Gastrocnemius medialis (tissue), 4 donors: ENCODE results near the gene MRPL48. TPM values are rescaled to one million over a fixed set of nuclear protein-coding genes. Genes with fewer than 3 reads are reported as not detected.

Experiments used
- ATAC-seq, 2 donors: fragments of 150-250 bp; one replicate each; pipeline ENCODE4 v1.9.1; 2016
- DNase-seq, 2 donors: peaks; one replicate each; pipeline ENCODE4 v3.0.0-alpha.2; 2019
- H3K27ac ChIP-seq, 4 donors: fragments of 200-600 bp; sonication (generic); 1 replicate in 1 of 4; 2 replicates in 3 of 4; pipeline ENCODE4 v1.5.1; 2016 to 2018; ENCODE audit warnings: mild to moderate bottlenecking in 2 of 4, moderate library complexity in 1 of 4
- H3K27me3 ChIP-seq, 3 donors: fragments of 200-600 bp; sonication (generic) in 2 of 3; 1 replicate in 1 of 3; 2 replicates in 2 of 3; pipeline versions ENCODE4 v1.5.1 to v1.6.0; 2016 to 2019; ENCODE audit warnings: mild to moderate bottlenecking in 1 of 3, moderate library complexity in 1 of 3
- H3K36me3 ChIP-seq, 2 donors: fragments of 200-600 bp; sonication (generic) in 1 of 2; one replicate each; pipeline ENCODE4 v1.5.1; 2017 to 2018
- H3K4me1 ChIP-seq, 2 donors: fragments of 200-600 bp; sonication (generic) in 1 of 2; one replicate each; pipeline ENCODE4 v1.5.1; 2016 to 2017; ENCODE audit warnings: mild to moderate bottlenecking in 2 of 2
- H3K4me3 ChIP-seq, 4 donors: fragments of 200-600 bp; sonication (generic) in 3 of 4; 1 replicate in 1 of 4; 2 replicates in 3 of 4; pipeline ENCODE4 v1.5.1; 2016 to 2019; ENCODE audit warnings: mild to moderate bottlenecking in 2 of 4
- H3K9me3 ChIP-seq, 3 donors: fragments of 200-600 bp; sonication (generic) in 2 of 3; 1 replicate in 1 of 3; 2 replicates in 2 of 3; pipeline ENCODE4 v1.5.1; 2016 to 2019
- CTCF ChIP-seq, 5 experiments: fragments of 450-650 bp in 3 of 5; fragments of 200-600 bp in 2 of 5; sonication (generic) in 2 of 5; IDR thresholded peaks in 4 of 5; conservative IDR thresholded peaks in 1 of 5; 1 replicate in 4 of 5; 2 replicates in 1 of 5; pipeline ENCODE4 v1.5.1; 2016 to 2019; ENCODE audit warnings: antibody characterized with exemption in 5 of 5, mild to moderate bottlenecking in 3 of 5, moderate library complexity in 3 of 5
- POLR2A ChIP-seq, 2 donors: fragments of 450-650 bp; IDR thresholded peaks; one replicate each; pipeline ENCODE4 v1.6.1; 2017; ENCODE audit warnings: antibody characterized with exemption in 2 of 2, mild to moderate bottlenecking in 2 of 2, moderate library complexity in 2 of 2
- in situ Hi-C, 4 donors: fragments of 200-750 bp; cut with MboI; loops; one replicate each; pipeline versions ENCODE4 v1.15.0 to v1.8.0; 2017; ENCODE audit warnings: low sequenced_read_pairs in 4 of 4
- intact Hi-C: fragments of 100-400 bp; cut with DNase I; formaldehyde crosslinking; loops from one replicate; pipeline ENCODE4 v1.15.1; 2023; ENCODE audit warnings: low total_unique reads
- total RNA-seq, 4 donors: library from RNA; depleted of rRNA; stranded (reverse); fragments of >200 nt; gene quantifications; one replicate each; pipeline versions ENCODE4 v1.1.0 to v1.2.3, GENCODE V29; 2016

MRPL48 gene
- total RNA-seq, 4 donors from 2014 or later: 9.0 to 29.1 (median 13.4) TPM

GRCh38 chr11:73812234-73812633 lies 24.6 kb downstream of the MRPL48 start:
- TF ChIP-seq CTCF (IDR thresholded peaks at IDR 0.05 in 4 of 5, conservative IDR thresholded peaks at IDR 0.05 in 1 of 5) (no peak), POLR2A (IDR thresholded peaks at IDR 0.05) (no peak)
- H3K27me3 ChIP-seq: no peaks in the 10 kb centered on the region
- H3K4me3 ChIP-seq: no peak overlapping the region
- in situ Hi-C loops (no loop called here), intact Hi-C loops (no loop called here)
- peaks cover 0 to under 1% of the 10 kb centered on the region in 2 donors for H3K36me3 ChIP-seq
- ATAC-seq (no peak), DNase-seq (no peak)
- no peaks in the 10 kb centered on the region for H3K4me1 ChIP-seq
- H3K27ac ChIP-seq: no peak overlapping the region
- H3K9me3 ChIP-seq: no peaks in the 10 kb centered on the region

- Histone ChIP-seq H3K27ac (no peak overlapping the region), H3K36me3 (no peaks in the 10 kb centered on the region), H3K27me3 (no peaks in the 10 kb centered on the region), H3K4me3 (no peak overlapping the region), H3K4me1 (no peaks in the 10 kb centered on the region), H3K9me3 (no peaks in the 10 kb centered on the region)
- no peak for DNase-seq
- ATAC-seq: no peak
- TF ChIP-seq CTCF (IDR thresholded peaks at IDR 0.05 in 4 of 5, conservative IDR thresholded peaks at IDR 0.05 in 1 of 5) (no peak), POLR2A (IDR thresholded peaks at IDR 0.05) (no peak)
- intact Hi-C loops: no loop called here
- in situ Hi-C loops: no loop called here
Observed at GRCh38 chr11:73814812-73815211, 27.1 kb downstream of the MRPL48 start.

GRCh38 chr11:73818846-73819245 lies 31.2 kb downstream of the MRPL48 start:
- no peak overlapping the region for H3K4me3 ChIP-seq
- no peaks in the 10 kb centered on the region for H3K4me1 ChIP-seq
- H3K36me3 ChIP-seq: no peaks in the 10 kb centered on the region
- H3K9me3 ChIP-seq: no peaks in the 10 kb centered on the region
- DNase-seq (no peak), ATAC-seq (no peak)
- H3K27me3 ChIP-seq: no peaks in the 10 kb centered on the region
- in situ Hi-C loops: no loop called here
- no peak overlapping the region for H3K27ac ChIP-seq
- no peak for TF ChIP-seq CTCF (IDR thresholded peaks at IDR 0.05 in 4 of 5, conservative IDR thresholded peaks at IDR 0.05 in 1 of 5)
- intact Hi-C loops: no loop called here

GRCh38 chr11:73830261-73830660 lies 42.6 kb downstream of the MRPL48 start:
- Histone ChIP-seq H3K4me1 (no peaks in the 10 kb centered on the region), H3K9me3 (no peaks in the 10 kb centered on the region), H3K36me3 (no peaks in the 10 kb centered on the region), H3K27ac (no peak overlapping the region), H3K4me3 (no peak overlapping the region), H3K27me3 (no peaks in the 10 kb centered on the region)
- ATAC-seq (no peak), DNase-seq (no peak)
- TF ChIP-seq CTCF (IDR thresholded peaks at IDR 0.05 in 4 of 5, conservative IDR thresholded peaks at IDR 0.05 in 1 of 5) (no peak), POLR2A (IDR thresholded peaks at IDR 0.05) (no peak)
- in situ Hi-C loops (no loop called here), intact Hi-C loops (no loop called here)

- Histone ChIP-seq H3K36me3 (no peaks in the 10 kb centered on the region), H3K9me3 (no peaks in the 10 kb centered on the region), H3K27ac (no peak overlapping the region), H3K4me1 (no peaks in the 10 kb centered on the region), H3K27me3 (no peaks in the 10 kb centered on the region), H3K4me3 (no peak overlapping the region)
- peak in 1 of 2 donors; percentile 24 for ATAC-seq
- intact Hi-C loops (no loop called here), in situ Hi-C loops (no loop called here)
- TF ChIP-seq POLR2A (IDR thresholded peaks at IDR 0.05): no peak
- no peak for TF ChIP-seq CTCF (IDR thresholded peaks at IDR 0.05 in 4 of 5, conservative IDR thresholded peaks at IDR 0.05 in 1 of 5)
- no peak for DNase-seq
Observed at GRCh38 chr11:73833067-73833466, 45.4 kb downstream of the MRPL48 start.
